Right lobe of liver (tissue), 6 donors: ENCODE results near the gene MYD88. TPM values are rescaled to one million over a fixed set of nuclear protein-coding genes. Genes with fewer than 3 reads are reported as not detected.

Source experiments
- ATAC-seq, 4 donors: fragments of 200-7000 bp; cut with Tn5 transposase; one replicate each; pipeline ENCODE4 v1.9.1; 2020; ENCODE audit warnings: mild to moderate bottlenecking in 4 of 4, moderate library complexity in 4 of 4
- DNase-seq, 3 donors: peaks; one replicate each; pipeline ENCODE4 v3.0.0-alpha.2; 2020
- H3K27ac ChIP-seq, 3 donors: fragments of 200-600 bp; one replicate each; pipeline ENCODE4 v1.8.0; 2022
- H3K27me3 ChIP-seq, 2 donors: fragments of 200-600 bp; one replicate each; pipeline ENCODE4 v1.8.0; 2022
- H3K36me3 ChIP-seq, 4 donors: fragments of 200-600 bp; sonication (generic) in 1 of 4; one replicate each; pipeline versions ENCODE4 v1.5.1 to v1.8.0; 2017 to 2022; ENCODE audit warnings: control low read depth in 1 of 4
- H3K4me1 ChIP-seq, 4 donors: fragments of 200-600 bp; sonication (generic) in 1 of 4; one replicate each; pipeline versions ENCODE4 v1.5.1 to v1.8.0; 2017 to 2022; ENCODE audit warnings: control low read depth in 1 of 4
- H3K4me3 ChIP-seq, 3 donors: fragments of 200-600 bp; one replicate each; pipeline ENCODE4 v1.8.0; 2022
- H3K9me3 ChIP-seq, 4 donors: fragments of 200-600 bp; sonication (generic) in 1 of 4; one replicate each; pipeline versions ENCODE4 v1.5.1 to v1.8.0; 2017 to 2022; ENCODE audit warnings: control low read depth in 1 of 4
- POLR2A ChIP-seq: fragments of 450-650 bp; IDR thresholded peaks from one replicate; pipeline ENCODE4 v1.6.1; 2017; ENCODE audit warnings: antibody characterized with exemption, mild to moderate bottlenecking
- WGBS: methylation state at CpG from one replicate; pipeline ENCODE4 v1.1.6; 2018; ENCODE audit warnings: low coverage, low lambda C conversion rate; ENCODE audit not compliant: insufficient coverage; ENCODE audit errors: missing lambda C conversion rate; 5-methylcytosine and 5-hydroxymethylcytosine counted together
- intact Hi-C, 2 donors: fragments of 100-400 bp; cut with DNase I; formaldehyde crosslinking; loops; one replicate each; pipeline versions ENCODE4 v1.11.2 to v1.14.1; 2022
- total RNA-seq, 6 experiments: library from RNA; depleted of rRNA in 2 of 6; stranded (reverse); fragments of >200 nt in 2 of 6; fragmentation: NEBNext Ultra II Directional in 3 of 6; extraction: Animal tissue kit (Norgen Biotek cat#: 25700) in 3 of 6; gene quantifications; one replicate each; pipeline versions ENCODE4 v1.1.0 to v1.2.4, GENCODE V29; 2016 to 2023
- TF ChIP-seq, protein P1 (sequence below), 4 donors: fragments of 200-600 bp in 3 of 4; fragments of 450-650 bp in 1 of 4; IDR thresholded peaks; one replicate each; pipeline versions ENCODE4 v1.5.1 to v1.8.0; 2016 to 2022; ENCODE audit warnings: antibody characterized with exemption in 4 of 4, mild to moderate bottlenecking in 2 of 4
- donor health status: DM: no; HTN: yes; CAD: no.
- donor health status: DM: no; HTN: no; CAD: no.
- donor health status: DM: no; HTN: no; CAD: no.
- donor health status: DM: no; HTN: yes; CAD: no.
- donor health status: DM: no; HTN: yes; CAD: no.

MYD88 gene
- total RNA-seq, 6 experiments from 2014 or later, result 24.3 to 57.3 (median 37.0) TPM

- Histone ChIP-seq H3K27me3 (no peaks in the 10 kb centered on the region), H3K9me3 (no peaks in the 10 kb centered on the region), H3K4me3 (no peak overlapping the region), H3K36me3 (no peaks in the 10 kb centered on the region), H3K27ac (no peak overlapping the region), H3K4me1 (no peaks in the 10 kb centered on the region)
- DNase-seq, result no peak
- intact Hi-C loops, result no loop called here
- WGBS, result 88% methylated on average over 2 of the region's 2 CpGs
- no peak for TF ChIP-seq POLR2A
- TF ChIP-seq, protein P1, sequence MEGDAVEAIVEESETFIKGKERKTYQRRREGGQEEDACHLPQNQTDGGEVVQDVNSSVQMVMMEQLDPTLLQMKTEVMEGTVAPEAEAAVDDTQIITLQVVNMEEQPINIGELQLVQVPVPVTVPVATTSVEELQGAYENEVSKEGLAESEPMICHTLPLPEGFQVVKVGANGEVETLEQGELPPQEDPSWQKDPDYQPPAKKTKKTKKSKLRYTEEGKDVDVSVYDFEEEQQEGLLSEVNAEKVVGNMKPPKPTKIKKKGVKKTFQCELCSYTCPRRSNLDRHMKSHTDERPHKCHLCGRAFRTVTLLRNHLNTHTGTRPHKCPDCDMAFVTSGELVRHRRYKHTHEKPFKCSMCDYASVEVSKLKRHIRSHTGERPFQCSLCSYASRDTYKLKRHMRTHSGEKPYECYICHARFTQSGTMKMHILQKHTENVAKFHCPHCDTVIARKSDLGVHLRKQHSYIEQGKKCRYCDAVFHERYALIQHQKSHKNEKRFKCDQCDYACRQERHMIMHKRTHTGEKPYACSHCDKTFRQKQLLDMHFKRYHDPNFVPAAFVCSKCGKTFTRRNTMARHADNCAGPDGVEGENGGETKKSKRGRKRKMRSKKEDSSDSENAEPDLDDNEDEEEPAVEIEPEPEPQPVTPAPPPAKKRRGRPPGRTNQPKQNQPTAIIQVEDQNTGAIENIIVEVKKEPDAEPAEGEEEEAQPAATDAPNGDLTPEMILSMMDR (IDR thresholded peaks at IDR 0.05), result no peak
- peak in 2 of 4 donors; percentile 18 to 75 for ATAC-seq
Measured at GRCh38 chr3:38154033-38154494, 15.6 kb downstream of the MYD88 start.

GRCh38 chr3:38154625-38155255, 16.3 kb downstream of the MYD88 start:
- TF ChIP-seq, protein P1 (IDR thresholded peaks at IDR 0.05), result no peak
- no peak for TF ChIP-seq POLR2A
- Histone ChIP-seq H3K27me3 (no peaks in the 10 kb centered on the region), H3K36me3 (no peaks in the 10 kb centered on the region), H3K27ac (no peak overlapping the region), H3K9me3 (no peaks in the 10 kb centered on the region), H3K4me1 (no peaks in the 10 kb centered on the region), H3K4me3 (no peak overlapping the region)
- intact Hi-C loops, result no loop called here
- WGBS, result 69% methylated on average over 2 of the region's 2 CpGs
- DNase-seq (no peak), ATAC-seq (no peak)

DNA sequence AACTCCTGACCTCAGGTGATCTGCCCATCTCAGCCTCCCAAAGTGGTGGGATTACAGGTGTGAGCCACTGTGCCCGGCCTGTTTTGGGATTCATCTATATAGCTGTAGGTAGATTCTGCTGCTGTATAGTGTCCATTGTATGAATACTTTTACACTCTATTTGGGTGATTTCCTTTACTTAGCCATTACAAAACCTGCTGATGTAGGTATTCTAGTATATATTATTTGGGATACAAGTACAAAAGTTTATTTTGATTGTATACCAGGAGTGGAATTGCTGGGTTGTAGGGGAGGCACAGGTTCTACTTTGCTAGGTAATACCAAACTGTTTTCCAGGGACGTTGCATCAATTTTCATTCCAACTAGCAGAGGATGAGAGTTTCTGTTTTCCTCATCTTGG, 17.4 kb downstream of the MYD88 start:
- WGBS, result 63% methylated on average over 1 of the region's 2 CpGs
- ATAC-seq (no peak), DNase-seq (no peak)
- Histone ChIP-seq H3K9me3 (no peaks in the 10 kb centered on the region), H3K36me3 (no peaks in the 10 kb centered on the region), H3K4me3 (no peak overlapping the region), H3K4me1 (no peaks in the 10 kb centered on the region), H3K27ac (no peak overlapping the region), H3K27me3 (no peaks in the 10 kb centered on the region)
- intact Hi-C loops, result no loop called here
- TF ChIP-seq, protein P1 (IDR thresholded peaks at IDR 0.05), result no peak
- no peak for TF ChIP-seq POLR2A

DNA sequence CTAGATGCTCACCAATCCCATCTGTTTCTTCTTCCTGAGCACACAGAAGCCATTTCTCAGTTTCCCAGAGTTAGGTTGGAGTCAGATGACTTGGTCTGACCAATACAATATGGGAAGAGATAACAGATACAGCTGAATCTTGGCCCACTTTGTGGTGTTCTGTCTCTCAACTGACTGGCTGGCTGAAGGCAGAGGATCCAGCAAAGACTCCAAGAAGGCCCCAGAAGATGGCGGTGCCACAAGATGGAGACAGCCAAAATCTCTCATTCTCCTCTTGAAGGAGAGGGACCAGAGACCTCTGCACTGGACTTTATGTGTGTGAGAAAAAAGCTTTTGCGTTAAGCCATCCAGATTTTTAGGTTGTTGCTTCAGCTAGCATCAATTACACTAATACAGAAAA, 18.7 kb downstream of the MYD88 start:
- Histone ChIP-seq H3K36me3 (no peaks in the 10 kb centered on the region), H3K9me3 (no peaks in the 10 kb centered on the region), H3K27me3 (no peaks in the 10 kb centered on the region), H3K27ac (no peak overlapping the region), H3K4me1 (no peaks in the 10 kb centered on the region), H3K4me3 (no peak overlapping the region)
- no peak for TF ChIP-seq POLR2A
- TF ChIP-seq, protein P1 (IDR thresholded peaks at IDR 0.05), result no peak
- DNase-seq (no peak), ATAC-seq (no peak)
- WGBS, result 75% methylated on average over 2 of the region's 2 CpGs
- intact Hi-C loops, result no loop called here
